H9 (cell line): ENCODE measurements around the gene IL31RA. TPM values are rescaled to one million over a fixed set of nuclear protein-coding genes. Genes with fewer than 3 reads are reported as not detected.

Experiments used
- DNase-seq: peaks from one replicate; pipeline ENCODE4 v3.0.0-alpha.2; 2017
- H2AFZ ChIP-seq: one replicate; pipeline ENCODE4 v1.6.1; 2013; ENCODE audit warnings: mild to moderate bottlenecking, low read length, control low read depth, moderate library complexity
- H2AK5ac ChIP-seq: 2 replicates; pipeline ENCODE4 v1.6.1; 2013; ENCODE audit warnings: low read length, control low read depth, mixed read lengths; ENCODE audit not compliant: insufficient read length
- H2BK120ac ChIP-seq: one replicate; pipeline ENCODE4 v1.6.1; 2013; ENCODE audit warnings: low read depth, mild to moderate bottlenecking, low read length, control low read depth, inconsistent platforms; ENCODE audit not compliant: poor library complexity, severe bottlenecking
- H2BK12ac ChIP-seq: 2 replicates; pipeline ENCODE4 v1.6.1; 2013; ENCODE audit warnings: low read length, control low read depth, mixed read lengths, low read depth; ENCODE audit not compliant: insufficient read length
- H2BK15ac ChIP-seq: 2 replicates; pipeline ENCODE4 v1.6.1; 2013; ENCODE audit warnings: low read depth, low read length, control low read depth
- H2BK20ac ChIP-seq: one replicate; pipeline ENCODE4 v1.6.1; 2013; ENCODE audit warnings: low read depth, mild to moderate bottlenecking, low read length, control low read depth, inconsistent platforms; ENCODE audit not compliant: poor library complexity, severe bottlenecking
- H2BK5ac ChIP-seq: 2 replicates; pipeline ENCODE4 v1.6.1; 2013; ENCODE audit warnings: low read length, control low read depth, mixed read lengths; ENCODE audit not compliant: insufficient read length
- H3K14ac ChIP-seq: 2 replicates; pipeline ENCODE4 v1.6.1; 2013; ENCODE audit warnings: low read length, control low read depth; ENCODE audit not compliant: insufficient read depth
- H3K18ac ChIP-seq: 2 replicates; pipeline ENCODE4 v1.6.1; 2013; ENCODE audit warnings: low read depth, mild to moderate bottlenecking, mixed read lengths, low read length, control low read depth; ENCODE audit not compliant: insufficient read length
- H3K23ac ChIP-seq: 2 replicates; pipeline ENCODE4 v1.6.1; 2013; ENCODE audit warnings: low read length, control low read depth, mixed read lengths, low read depth; ENCODE audit not compliant: insufficient read length
- H3K23me2 ChIP-seq: 2 replicates; pipeline ENCODE4 v1.6.1; 2013; ENCODE audit warnings: low read depth, mild to moderate bottlenecking, mixed read lengths, low read length, control low read depth; ENCODE audit not compliant: insufficient read length, poor library complexity, severe bottlenecking
- H3K27ac ChIP-seq: 2 replicates; pipeline ENCODE4 v1.5.1; 2013; ENCODE audit warnings: low read length, control low read depth, mixed read lengths, low read depth; ENCODE audit not compliant: insufficient read length
- H3K27me3 ChIP-seq: 2 replicates; pipeline ENCODE4 v1.6.1; 2013; ENCODE audit warnings: low read length, control low read depth, inconsistent platforms; ENCODE audit not compliant: insufficient read depth
- H3K4ac ChIP-seq: 2 replicates; pipeline ENCODE4 v1.6.1; 2013; ENCODE audit warnings: low read depth, mild to moderate bottlenecking, control low read depth, inconsistent platforms, low read length, moderate library complexity
- H3K4me1 ChIP-seq: 2 replicates; pipeline ENCODE4 v1.6.1; 2013; ENCODE audit warnings: low read length, control low read depth, inconsistent platforms; ENCODE audit not compliant: insufficient read depth
- H3K4me2 ChIP-seq: 2 replicates; pipeline ENCODE4 v1.6.1; 2013; ENCODE audit warnings: low read length, control low read depth, mixed read lengths; ENCODE audit not compliant: insufficient read length, insufficient read depth
- H3K56ac ChIP-seq: 2 replicates; pipeline ENCODE4 v1.6.1; 2013; ENCODE audit warnings: low read depth, mild to moderate bottlenecking, mixed read lengths, low read length, control low read depth; ENCODE audit not compliant: insufficient read length
- H3K79me1 ChIP-seq: 2 replicates; pipeline ENCODE4 v1.6.1; 2013; ENCODE audit warnings: low read depth, mild to moderate bottlenecking, moderate library complexity, low read length, control low read depth, inconsistent platforms; ENCODE audit not compliant: insufficient read depth, poor library complexity, severe bottlenecking
- H3K79me2 ChIP-seq: 2 replicates; pipeline ENCODE4 v1.6.1; 2013; ENCODE audit warnings: low read length, control low read depth, inconsistent platforms; ENCODE audit not compliant: insufficient read depth
- H3K9ac ChIP-seq: 2 replicates; pipeline ENCODE4 v1.6.1; 2013; ENCODE audit warnings: low read length, control low read depth, mixed read lengths; ENCODE audit not compliant: insufficient read length; ENCODE audit errors: extremely low read depth
- H3K9me3 ChIP-seq: one replicate; pipeline ENCODE4 v1.6.1; 2013; ENCODE audit warnings: low read depth, low read length, inconsistent platforms; ENCODE audit not compliant: control insufficient read depth
- H3T11ph ChIP-seq: one replicate; pipeline ENCODE4 v1.6.1; 2013; ENCODE audit warnings: mild to moderate bottlenecking, low read length, control low read depth, inconsistent platforms
- H4K20me1 ChIP-seq: one replicate; pipeline ENCODE4 v1.6.1; 2013; ENCODE audit not compliant: control insufficient read depth, insufficient read length, insufficient read depth
- H4K5ac ChIP-seq: 2 replicates; pipeline ENCODE4 v1.6.1; 2013; ENCODE audit warnings: low read depth, mild to moderate bottlenecking, mixed read lengths, low read length, control low read depth; ENCODE audit not compliant: insufficient read length
- H4K8ac ChIP-seq: replicated peaks from 2 replicates; pipeline ENCODE4 v1.6.1; 2013; ENCODE audit warnings: low read length, control low read depth, mixed read lengths, low read depth; ENCODE audit not compliant: insufficient read length
- H4K91ac ChIP-seq: 2 replicates; pipeline ENCODE4 v1.6.1; 2013; ENCODE audit warnings: low read depth, mild to moderate bottlenecking, moderate library complexity, mixed read lengths, low read length, control low read depth; ENCODE audit not compliant: insufficient read length
- H3K27ac Mint-ChIP-seq, 3 experiments: 2 replicates in 2 of 3; 3 replicates in 1 of 3; pipeline ENCODE4 v1.8.0; 2020 to 2021; ENCODE audit warnings: mixed read lengths in 3 of 3, mild to moderate bottlenecking in 1 of 3, moderate library complexity in 1 of 3
- H3K27me3 Mint-ChIP-seq: 2 replicates; pipeline ENCODE4 v1.8.0; 2021; ENCODE audit warnings: low read depth, mild to moderate bottlenecking, moderate library complexity, mixed read lengths
- H3K36me3 Mint-ChIP-seq, 3 experiments: 2 replicates in 2 of 3; 3 replicates in 1 of 3; pipeline ENCODE4 v1.8.0; 2020 to 2021; ENCODE audit warnings: low read depth in 3 of 3, mixed read lengths in 3 of 3; ENCODE audit not compliant: insufficient read depth in 1 of 3
- H3K4me1 Mint-ChIP-seq, 2 experiments: 2 replicates each; pipeline ENCODE4 v1.8.0; 2020; ENCODE audit warnings: mixed read lengths in 2 of 2
- H3K4me3 Mint-ChIP-seq, 2 experiments: 2 replicates in 1 of 2; 3 replicates in 1 of 2; pipeline ENCODE4 v1.8.0; 2020 to 2021; ENCODE audit warnings: mild to moderate bottlenecking in 2 of 2, mixed read lengths in 2 of 2, moderate library complexity in 1 of 2
- H3K9me3 Mint-ChIP-seq, 2 experiments: 2 replicates in 1 of 2; 3 replicates in 1 of 2; pipeline ENCODE4 v1.8.0; 2020; ENCODE audit warnings: mild to moderate bottlenecking in 2 of 2, mixed read lengths in 2 of 2, moderate library complexity in 1 of 2
- CTCF ChIP-seq: fragments of 200-600 bp; sonication (generic); conservative IDR thresholded peaks from 3 replicates; pipeline ENCODE4 v1.8.0; 2021; ENCODE audit warnings: antibody characterized with exemption, mild to moderate bottlenecking
- WGBS: extraction: QIAGEN DNeasy Blood & Tissue Kit; methylation state at CpG from one replicate; pipeline ENCODE4 v1.1.7; 2013; ENCODE audit warnings: missing lambda C conversion rate, low lambda C conversion rate, mixed read lengths; ENCODE audit not compliant: insufficient read length; ENCODE audit errors: extremely low coverage; 5-methylcytosine and 5-hydroxymethylcytosine counted together
- total RNA-seq: library from RNA; stranded (reverse); gene quantifications from 2 replicates; pipeline ENCODE4 v1.2.1, GENCODE V29; 2021

Gene IL31RA
- total RNA-seq, 1 experiment from 2014 or later = 0.11 TPM

DNA sequence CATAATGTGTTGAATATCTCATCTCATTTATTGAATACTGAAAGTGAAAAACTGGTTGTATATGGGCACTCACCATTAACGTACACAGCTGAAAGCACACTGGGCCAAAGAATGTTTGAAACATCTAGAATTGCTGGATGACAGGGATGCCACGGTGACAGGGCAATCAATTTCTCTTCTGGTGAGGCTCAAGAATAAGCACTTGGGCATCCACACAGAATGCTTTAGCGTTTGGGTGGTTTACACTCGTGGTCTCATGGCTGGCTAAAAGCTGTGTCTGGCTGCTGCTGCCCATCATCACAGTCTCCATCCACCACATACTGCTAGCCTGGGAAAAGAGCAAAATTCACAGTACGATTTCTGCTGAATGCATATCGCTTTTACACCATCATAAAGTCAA lies 30.7 kb upstream of the IL31RA start:
- H3K23me2 ChIP-seq = no peaks in the 10 kb centered on the region
- no peaks in the 10 kb centered on the region for H3K79me2 ChIP-seq
- H3K4me2 ChIP-seq = no peak overlapping the region
- no peak for DNase-seq
- Mint-ChIP-seq H3K4me3 (no peak overlapping the region), H3K36me3 (no peaks in the 10 kb centered on the region), H3K4me1 (peaks cover 0 to 6% of the 10 kb centered on the region in 2 experiments; a peak in 2 of 4 replicates), H3K9me3 (no peaks in the 10 kb centered on the region), H3K27me3 (peaks cover 39% of the 10 kb centered on the region), H3K27ac (peak overlapping the region in 1 of 3 experiments; percentile 78; a peak in 2 of 7 replicates)
- no peak overlapping the region for H3K56ac ChIP-seq
- no peak overlapping the region for H4K5ac ChIP-seq
- H4K8ac ChIP-seq = no peak overlapping the region
- no peak overlapping the region for H4K91ac ChIP-seq
- H2AFZ ChIP-seq = no peak overlapping the region
- no peak overlapping the region for H3K14ac ChIP-seq
- H2AK5ac ChIP-seq = no peak overlapping the region
- H2BK120ac ChIP-seq = no peak overlapping the region
- no peaks in the 10 kb centered on the region for H3K4me1 ChIP-seq
- no peak overlapping the region for H2BK15ac ChIP-seq
- no peak overlapping the region for H2BK12ac ChIP-seq
- H3K27me3 ChIP-seq = no peaks in the 10 kb centered on the region; the same call in 1 of the 2 replicates
- H2BK5ac ChIP-seq = no peak overlapping the region
- no peaks in the 10 kb centered on the region for H3K9me3 ChIP-seq
- no peak overlapping the region for H3K23ac ChIP-seq
- H3K27ac ChIP-seq = no peak overlapping the region
- no peak overlapping the region for H3K4ac ChIP-seq
- no peak overlapping the region for H2BK20ac ChIP-seq
- H4K20me1 ChIP-seq = no peaks in the 10 kb centered on the region
- no peak for TF ChIP-seq CTCF
- H3K9ac ChIP-seq = no peak overlapping the region
- no peaks in the 10 kb centered on the region for H3K79me1 ChIP-seq
- no peak overlapping the region for H3K18ac ChIP-seq
- no peak overlapping the region for H3T11ph ChIP-seq
- no CpG with 5 or more reads among the region's 6 CpGs for WGBS
